Mesenchymal stem cell (in vitro differentiated cells and primary cell): ENCODE measurements around the gene ATP8B1.
A peak's percentile ranks its signal among the peaks of the same experiment; 100 is the strongest.

Experiments
- DNase-seq: peaks from one replicate; pipeline ENCODE4 v3.0.0-alpha.2; 2013
- H2AFZ ChIP-seq: one replicate; pipeline ENCODE4 v1.6.1; 2013; ENCODE audit warnings: low read depth, mild to moderate bottlenecking, control low read depth, inconsistent platforms, low read length, moderate library complexity
- H2AK5ac ChIP-seq: 2 replicates; pipeline ENCODE4 v1.6.1; 2013; ENCODE audit warnings: low read length, moderate library complexity, mild to moderate bottlenecking, inconsistent platforms; ENCODE audit not compliant: severe bottlenecking
- H2BK120ac ChIP-seq: one replicate; pipeline ENCODE4 v1.6.1; 2013; ENCODE audit warnings: low read depth, mild to moderate bottlenecking, inconsistent platforms, low read length, moderate library complexity
- H2BK12ac ChIP-seq, 2 experiments: one replicate each; pipeline ENCODE4 v1.6.1; 2013; ENCODE audit warnings: inconsistent platforms in 2 of 2, low read length in 2 of 2, mild to moderate bottlenecking in 2 of 2, moderate library complexity in 2 of 2, control low read depth in 1 of 2
- H2BK15ac ChIP-seq: one replicate; pipeline ENCODE4 v1.6.1; 2013; ENCODE audit warnings: mild to moderate bottlenecking, low read depth, inconsistent platforms; ENCODE audit not compliant: poor library complexity, severe bottlenecking
- H2BK5ac ChIP-seq: 2 replicates; pipeline ENCODE4 v1.6.1; 2013; ENCODE audit warnings: low read depth, mild to moderate bottlenecking, low read length, control low read depth, inconsistent platforms; ENCODE audit not compliant: poor library complexity, severe bottlenecking
- H3K14ac ChIP-seq, 2 experiments: one replicate each; pipeline ENCODE4 v1.6.1; 2013; ENCODE audit warnings: inconsistent platforms in 2 of 2, low read length in 2 of 2, control low read depth in 1 of 2, mild to moderate bottlenecking in 1 of 2, moderate library complexity in 1 of 2
- H3K18ac ChIP-seq, 2 experiments: one replicate each; pipeline ENCODE4 v1.6.1; 2013; ENCODE audit warnings: inconsistent platforms in 2 of 2, low read length in 2 of 2, control low read depth in 1 of 2, low read depth in 1 of 2, mild to moderate bottlenecking in 1 of 2
- H3K23ac ChIP-seq, 2 experiments: one replicate each; pipeline ENCODE4 v1.6.1; 2013; ENCODE audit warnings: inconsistent platforms in 2 of 2, low read length in 2 of 2, mild to moderate bottlenecking in 2 of 2, moderate library complexity in 2 of 2, control low read depth in 1 of 2
- H3K27ac ChIP-seq: 2 replicates; pipeline ENCODE4 v1.5.1; 2013; ENCODE audit warnings: mild to moderate bottlenecking, moderate library complexity, low read length, control low read depth, inconsistent platforms; ENCODE audit not compliant: poor library complexity, severe bottlenecking
- H3K27me3 ChIP-seq, 2 experiments: 2 replicates each; pipeline versions ENCODE4 v1.6.1 to v1.7.0; 2013; ENCODE audit warnings: low read length in 2 of 2, mild to moderate bottlenecking in 2 of 2, moderate library complexity in 2 of 2, control low read depth in 1 of 2, inconsistent platforms in 1 of 2; ENCODE audit not compliant: control insufficient read depth in 1 of 2, insufficient read depth in 1 of 2
- H3K36me3 ChIP-seq, 2 experiments: 2 replicates each; pipeline versions ENCODE4 v1.6.1 to v1.7.0; 2013; ENCODE audit warnings: low read length in 2 of 2, control low read depth in 1 of 2, inconsistent platforms in 1 of 2, low read depth in 1 of 2, mild to moderate bottlenecking in 1 of 2; ENCODE audit not compliant: insufficient read depth in 2 of 2, control insufficient read depth in 1 of 2
- H3K4ac ChIP-seq, 2 experiments: one replicate each; pipeline ENCODE4 v1.6.1; 2013; ENCODE audit warnings: inconsistent platforms in 2 of 2, low read length in 2 of 2, mild to moderate bottlenecking in 2 of 2, moderate library complexity in 2 of 2, control low read depth in 1 of 2, low read depth in 1 of 2
- H3K4me1 ChIP-seq: 2 replicates; pipeline ENCODE4 v1.6.1; 2013; ENCODE audit warnings: low read depth, low read length, control low read depth; ENCODE audit not compliant: control insufficient read depth, insufficient read depth
- H3K4me2 ChIP-seq: 2 replicates; pipeline ENCODE4 v1.6.1; 2013; ENCODE audit warnings: low read length, mild to moderate bottlenecking, inconsistent platforms; ENCODE audit not compliant: poor library complexity, severe bottlenecking
- H3K4me3 ChIP-seq, 2 experiments: 2 replicates each; pipeline versions ENCODE4 v1.5.1 to v1.7.0; 2013; ENCODE audit warnings: low read length in 2 of 2, mild to moderate bottlenecking in 2 of 2, control low read depth in 1 of 2, low read depth in 1 of 2; ENCODE audit not compliant: insufficient read depth in 1 of 2
- H3K79me1 ChIP-seq: replicated peaks from 2 replicates; pipeline ENCODE4 v1.6.1; 2013; ENCODE audit warnings: mild to moderate bottlenecking, control low read depth, low read length, inconsistent platforms; ENCODE audit not compliant: poor library complexity, severe bottlenecking
- H3K9ac ChIP-seq: 2 replicates; pipeline ENCODE4 v1.7.0; 2013; ENCODE audit warnings: mild to moderate bottlenecking, low read length, moderate library complexity
- H3K9me3 ChIP-seq: 2 replicates; pipeline ENCODE4 v1.7.0; 2013; ENCODE audit warnings: mild to moderate bottlenecking, low read length; ENCODE audit not compliant: control insufficient read depth
- H4K8ac ChIP-seq: one replicate; pipeline ENCODE4 v1.6.1; 2013; ENCODE audit warnings: inconsistent platforms, mild to moderate bottlenecking, low read length, moderate library complexity
- H4K91ac ChIP-seq: one replicate; pipeline ENCODE4 v1.6.1; 2013; ENCODE audit warnings: mild to moderate bottlenecking, low read length, inconsistent platforms
- WGBS: methylation state at CpG from one replicate; pipeline ENCODE4 v1.1.7; 2013; ENCODE audit warnings: mixed read lengths; 5-methylcytosine and 5-hydroxymethylcytosine counted together

ATP8B1 gene

GRCh38 chr18:57798713-57799373 is 4.3 kb downstream of the ATP8B1 start:
- H3K18ac ChIP-seq: no peak overlapping the region
- H3K36me3 ChIP-seq: peaks cover 0 to 11% of the 10 kb centered on the region in 2 experiments

GRCh38 chr18:57797209-57797651 is 5.9 kb downstream of the ATP8B1 start:
- H3K4me1 ChIP-seq: peaks cover 14% of the 10 kb centered on the region
- H3K18ac ChIP-seq: no peak overlapping the region
- H4K91ac ChIP-seq: no peak overlapping the region
- WGBS: 73% methylated on average over 3 of the region's 3 CpGs
- H2BK5ac ChIP-seq: no peak overlapping the region
- DNase-seq: no peak
- H4K8ac ChIP-seq: peak overlapping the region; percentile 36
- no peak overlapping the region for H2BK120ac ChIP-seq
- no peak overlapping the region for H3K4ac ChIP-seq
- H2AFZ ChIP-seq: no peak overlapping the region
- peaks cover 14% of the 10 kb centered on the region for H3K79me1 ChIP-seq
- no peak overlapping the region for H3K23ac ChIP-seq
- H3K27ac ChIP-seq: no peak overlapping the region
- H3K14ac ChIP-seq: no peak overlapping the region
- H2AK5ac ChIP-seq: no peak overlapping the region
- H2BK15ac ChIP-seq: no peak overlapping the region
- no peak overlapping the region for H2BK12ac ChIP-seq
- no peak overlapping the region for H3K4me2 ChIP-seq
- H3K36me3 ChIP-seq: peaks cover 0 to 11% of the 10 kb centered on the region in 2 experiments
- H3K9ac ChIP-seq: no peak overlapping the region
- no peaks in the 10 kb centered on the region for H3K9me3 ChIP-seq
- H3K27me3 ChIP-seq: no peaks in the 10 kb centered on the region
- no peak overlapping the region for H3K4me3 ChIP-seq

More at GRCh38 chr18:57798713-57799373, 4.3 kb downstream of the ATP8B1 start:
- Histone ChIP-seq H2BK15ac (no peak overlapping the region), H3K14ac (no peak overlapping the region), H2BK120ac (no peak overlapping the region), H2BK5ac (no peak overlapping the region), H3K27me3 (no peaks in the 10 kb centered on the region), H3K79me1 (peaks cover 6% of the 10 kb centered on the region), H4K8ac (no peak overlapping the region), H2BK12ac (peak overlapping the region in 1 of 2 experiments; percentile 19), H3K23ac (no peak overlapping the region), H2AK5ac (peak overlapping the region; percentile 37), H4K91ac (no peak overlapping the region), H3K4ac (no peak overlapping the region), H3K4me1 (peaks cover 12% of the 10 kb centered on the region), H3K9me3 (no peaks in the 10 kb centered on the region), H3K9ac (no peak overlapping the region), H3K4me3 (no peak overlapping the region), H3K4me2 (no peak overlapping the region), H3K27ac (no peak overlapping the region), H2AFZ (no peak overlapping the region)
- WGBS: 94% methylated on average over 4 of the region's 4 CpGs
- DNase-seq: no peak

- no peak for DNase-seq
- Histone ChIP-seq H3K79me1 (peaks cover 15% of the 10 kb centered on the region), H2AFZ (no peak overlapping the region), H3K4ac (no peak overlapping the region), H2AK5ac (no peak overlapping the region), H4K91ac (no peak overlapping the region), H2BK5ac (no peak overlapping the region), H3K27ac (no peak overlapping the region), H3K23ac (no peak overlapping the region), H3K4me1 (peaks cover 14% of the 10 kb centered on the region), H3K4me2 (no peak overlapping the region), H3K18ac (no peak overlapping the region), H3K14ac (no peak overlapping the region), H2BK15ac (no peak overlapping the region), H2BK120ac (no peak overlapping the region), H2BK12ac (no peak overlapping the region), H3K4me3 (no peak overlapping the region), H3K27me3 (no peaks in the 10 kb centered on the region), H3K9ac (no peak overlapping the region), H4K8ac (no peak overlapping the region), H3K36me3 (peaks cover 2 to 9% of the 10 kb centered on the region in 2 experiments), H3K9me3 (no peaks in the 10 kb centered on the region)
- 100% methylated on average over 1 of the region's 4 CpGs for WGBS
These were observed 8.0 kb downstream of the ATP8B1 start for GRCh38 chr18:57794951-57795728.

GRCh38 chr18:57793302-57793986 is 9.7 kb downstream of the ATP8B1 start:
- DNase-seq: no peak
- peak overlapping the region in 1 of 2 experiments; percentile 92 for H2BK12ac ChIP-seq
- peak overlapping the region in 1 of 2 experiments; percentile 79 for H3K4ac ChIP-seq
- H3K36me3 ChIP-seq: peaks cover 2 to 9% of the 10 kb centered on the region in 2 experiments
- H3K4me3 ChIP-seq: peak overlapping the region in 1 of 2 experiments; percentile 55
- peak overlapping the region in 1 of 2 experiments; percentile 9 for H3K23ac ChIP-seq
- H2BK5ac ChIP-seq: no peak overlapping the region
- H2AFZ ChIP-seq: no peak overlapping the region
- H3K18ac ChIP-seq: peak overlapping the region; percentile 37 to 42
- peaks cover 15% of the 10 kb centered on the region for H3K79me1 ChIP-seq
- peak overlapping the region in 1 of 2 experiments; percentile 70 for H3K14ac ChIP-seq
- WGBS: 65% methylated on average over 3 of the region's 3 CpGs
- H3K9me3 ChIP-seq: no peaks in the 10 kb centered on the region
- H3K9ac ChIP-seq: peak overlapping the region; percentile 60
- H3K4me2 ChIP-seq: no peak overlapping the region
- no peak overlapping the region for H3K27ac ChIP-seq
- peak overlapping the region; percentile 19 for H4K8ac ChIP-seq
- H2AK5ac ChIP-seq: peak overlapping the region; percentile 5
- H2BK120ac ChIP-seq: no peak overlapping the region
- peak overlapping the region; percentile 18 for H4K91ac ChIP-seq
- peak overlapping the region; percentile 33 for H2BK15ac ChIP-seq
- H3K27me3 ChIP-seq: no peaks in the 10 kb centered on the region
- peaks cover 14% of the 10 kb centered on the region for H3K4me1 ChIP-seq
